ENCODE results near the gene SEC24C. TPM values are rescaled to one million over a fixed set of nuclear protein-coding genes. Genes with fewer than 3 reads are reported as not detected.

SEC24C gene
- total RNA-seq, 4 donors from 2014 or later = 25.3 to 75.9 (median 40.1) TPM

DNA sequence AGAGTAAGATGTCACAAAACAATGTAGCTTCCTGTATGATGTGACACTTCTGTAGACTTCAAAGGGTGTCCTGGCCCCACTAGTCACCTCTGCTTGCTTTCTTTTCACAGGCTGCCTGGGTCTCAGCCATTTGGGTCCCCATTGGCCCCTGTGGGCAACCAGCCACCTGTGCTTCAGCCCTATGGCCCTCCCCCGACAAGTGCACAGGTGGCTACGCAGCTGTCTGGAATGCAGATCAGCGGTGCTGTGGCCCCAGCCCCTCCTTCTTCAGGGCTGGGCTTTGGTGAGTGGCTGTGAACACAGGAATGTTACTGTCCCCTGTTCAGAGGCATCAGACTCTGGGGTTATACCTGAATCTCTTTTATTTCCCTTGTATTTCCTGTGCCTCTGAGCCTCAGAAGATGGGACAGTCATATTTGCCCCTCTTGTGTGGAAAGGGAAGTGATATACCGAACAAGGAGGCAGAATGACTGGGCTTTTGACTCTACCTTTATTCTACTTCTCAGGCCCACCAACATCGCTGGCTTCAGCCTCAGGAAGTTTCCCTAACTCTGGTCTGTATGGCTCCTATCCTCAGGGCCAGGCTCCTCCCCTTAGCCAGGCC, 15.4 kb downstream of the SEC24C start:
- TF ChIP-seq, protein P1, sequence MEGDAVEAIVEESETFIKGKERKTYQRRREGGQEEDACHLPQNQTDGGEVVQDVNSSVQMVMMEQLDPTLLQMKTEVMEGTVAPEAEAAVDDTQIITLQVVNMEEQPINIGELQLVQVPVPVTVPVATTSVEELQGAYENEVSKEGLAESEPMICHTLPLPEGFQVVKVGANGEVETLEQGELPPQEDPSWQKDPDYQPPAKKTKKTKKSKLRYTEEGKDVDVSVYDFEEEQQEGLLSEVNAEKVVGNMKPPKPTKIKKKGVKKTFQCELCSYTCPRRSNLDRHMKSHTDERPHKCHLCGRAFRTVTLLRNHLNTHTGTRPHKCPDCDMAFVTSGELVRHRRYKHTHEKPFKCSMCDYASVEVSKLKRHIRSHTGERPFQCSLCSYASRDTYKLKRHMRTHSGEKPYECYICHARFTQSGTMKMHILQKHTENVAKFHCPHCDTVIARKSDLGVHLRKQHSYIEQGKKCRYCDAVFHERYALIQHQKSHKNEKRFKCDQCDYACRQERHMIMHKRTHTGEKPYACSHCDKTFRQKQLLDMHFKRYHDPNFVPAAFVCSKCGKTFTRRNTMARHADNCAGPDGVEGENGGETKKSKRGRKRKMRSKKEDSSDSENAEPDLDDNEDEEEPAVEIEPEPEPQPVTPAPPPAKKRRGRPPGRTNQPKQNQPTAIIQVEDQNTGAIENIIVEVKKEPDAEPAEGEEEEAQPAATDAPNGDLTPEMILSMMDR (IDR thresholded peaks at IDR 0.05) = no peak
- no peak for TF ChIP-seq POLR2A (IDR thresholded peaks at IDR 0.05)
- no peak for DNase-seq
- no peaks in the 10 kb centered on the region for H3K9me3 ChIP-seq
- H3K4me1 ChIP-seq = no peaks in the 10 kb centered on the region
- intact Hi-C loops (cut with DNase I; ENCODE audit: low total_unique reads) = no loop called here
- no peak overlapping the region for H3K27ac ChIP-seq
- H3K36me3 ChIP-seq = no peaks in the 10 kb centered on the region
- H3K4me3 ChIP-seq = no peak overlapping the region
- H3K27me3 ChIP-seq = no peaks in the 10 kb centered on the region

DNA sequence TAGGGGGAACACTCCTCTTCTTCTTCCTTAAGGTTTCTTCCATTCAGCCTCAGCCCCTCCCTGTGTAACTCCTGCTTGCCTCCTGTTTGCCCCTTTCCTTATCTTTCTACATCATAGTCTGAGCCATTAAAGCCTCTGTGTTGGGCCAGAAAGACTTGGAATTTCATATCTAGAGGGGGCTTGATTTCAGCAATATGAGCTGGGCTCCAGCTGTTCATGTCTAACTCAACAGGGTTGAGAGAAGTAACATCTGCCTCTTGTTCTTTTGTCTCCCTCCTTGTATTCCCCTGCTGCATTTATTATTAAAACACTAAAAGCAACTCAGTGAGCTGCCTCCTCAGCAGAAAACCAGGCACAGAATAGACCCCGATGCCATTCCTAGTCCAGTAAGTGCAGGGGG, 17.6 kb downstream of the SEC24C start:
- no peaks in the 10 kb centered on the region for H3K9me3 ChIP-seq
- no peaks in the 10 kb centered on the region for H3K27me3 ChIP-seq
- intact Hi-C loops (cut with DNase I; ENCODE audit: low total_unique reads) = no loop called here
- no peak for DNase-seq
- no peak overlapping the region for H3K4me3 ChIP-seq
- H3K27ac ChIP-seq = no peak overlapping the region
- no peaks in the 10 kb centered on the region for H3K4me1 ChIP-seq
- no peak for TF ChIP-seq POLR2A (IDR thresholded peaks at IDR 0.05)
- H3K36me3 ChIP-seq = no peaks in the 10 kb centered on the region

DNA sequence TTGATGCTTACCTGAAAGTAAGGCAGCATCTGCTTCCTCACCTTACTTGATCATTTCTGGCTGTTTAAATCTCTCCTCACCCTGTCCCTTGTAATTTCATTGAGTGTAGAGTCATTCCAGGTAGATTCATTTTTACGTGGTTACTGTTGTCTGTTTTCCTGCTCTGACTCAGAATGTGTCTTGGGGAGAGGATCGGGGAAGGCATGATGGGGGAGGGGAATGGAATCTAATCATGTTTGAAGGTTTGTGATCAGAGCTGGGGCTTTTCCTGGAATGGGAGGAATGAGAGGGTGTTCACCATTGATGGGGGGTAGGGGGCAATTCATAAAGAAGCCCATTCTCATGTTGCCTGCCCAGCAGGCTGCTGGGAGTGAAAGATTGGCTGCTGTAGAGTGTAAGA, 18.7 kb downstream of the SEC24C start:
- intact Hi-C loops (cut with DNase I; ENCODE audit: low total_unique reads) = no loop called here
- no peaks in the 10 kb centered on the region for H3K27me3 ChIP-seq
- no peak for TF ChIP-seq POLR2A (IDR thresholded peaks at IDR 0.05)
- TF ChIP-seq, protein P1 (IDR thresholded peaks at IDR 0.05) = no peak
- no peaks in the 10 kb centered on the region for H3K36me3 ChIP-seq
- no peak overlapping the region for H3K27ac ChIP-seq
- DNase-seq = no peak
- no peaks in the 10 kb centered on the region for H3K4me1 ChIP-seq
- H3K9me3 ChIP-seq = no peaks in the 10 kb centered on the region
- H3K4me3 ChIP-seq = no peak overlapping the region

DNA sequence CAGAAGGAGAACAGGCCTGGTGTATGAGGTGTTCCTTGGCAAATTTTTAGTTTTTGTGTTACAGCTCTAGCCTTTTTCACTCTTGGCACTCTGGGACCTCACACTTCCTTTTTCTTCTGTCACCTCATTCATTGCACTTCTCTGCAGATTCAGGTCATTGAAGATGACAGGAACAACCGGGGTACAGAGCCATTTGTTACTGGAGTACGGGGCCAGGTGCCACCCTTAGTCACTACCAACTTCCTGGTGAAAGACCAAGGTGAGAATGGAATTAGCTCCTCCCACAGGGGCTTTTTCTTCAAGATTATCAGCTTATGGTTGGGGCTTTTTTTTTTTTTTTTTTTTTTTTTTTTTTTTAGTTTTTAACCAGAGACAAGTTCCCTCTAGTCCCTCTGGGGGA, 19.2 kb downstream of the SEC24C start:
- Histone ChIP-seq H3K27ac (no peak overlapping the region), H3K27me3 (no peaks in the 10 kb centered on the region), H3K9me3 (no peaks in the 10 kb centered on the region), H3K4me1 (no peaks in the 10 kb centered on the region), H3K36me3 (no peaks in the 10 kb centered on the region), H3K4me3 (no peak overlapping the region)
- intact Hi-C loops (cut with DNase I; ENCODE audit: low total_unique reads) = no loop called here
- TF ChIP-seq, protein P1 (IDR thresholded peaks at IDR 0.05) = no peak
- TF ChIP-seq POLR2A (IDR thresholded peaks at IDR 0.05) = no peak
- DNase-seq = no peak

DNA sequence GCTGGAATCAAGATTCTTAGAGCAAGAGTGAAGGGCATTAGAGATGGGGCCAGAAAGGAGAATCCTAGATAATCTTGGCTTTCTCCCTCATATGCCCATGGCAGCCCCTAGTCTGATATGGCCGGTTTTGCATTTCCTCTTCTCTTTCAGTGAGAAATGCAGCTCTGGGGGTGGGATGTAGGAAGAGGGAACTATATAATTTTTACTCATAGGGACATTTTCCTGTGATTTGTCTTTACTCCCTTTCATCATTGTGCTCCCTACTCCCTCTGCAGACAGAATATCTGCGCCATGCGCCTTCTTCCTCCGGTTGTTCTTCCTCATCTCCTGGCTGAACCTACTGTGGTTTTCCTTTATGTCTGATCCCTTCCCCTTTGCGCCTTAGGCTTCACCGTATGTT, 20.9 kb downstream of the SEC24C start:
- intact Hi-C loops (cut with DNase I; ENCODE audit: low total_unique reads) = no loop called here
- no peaks in the 10 kb centered on the region for H3K36me3 ChIP-seq
- DNase-seq = no peak
- no peak overlapping the region for H3K4me3 ChIP-seq
- TF ChIP-seq POLR2A (IDR thresholded peaks at IDR 0.05) = no peak
- TF ChIP-seq, protein P1 (IDR thresholded peaks at IDR 0.05) = no peak
- no peaks in the 10 kb centered on the region for H3K27me3 ChIP-seq
- no peaks in the 10 kb centered on the region for H3K4me1 ChIP-seq
- H3K9me3 ChIP-seq = no peaks in the 10 kb centered on the region
- H3K27ac ChIP-seq = no peak overlapping the region

DNA sequence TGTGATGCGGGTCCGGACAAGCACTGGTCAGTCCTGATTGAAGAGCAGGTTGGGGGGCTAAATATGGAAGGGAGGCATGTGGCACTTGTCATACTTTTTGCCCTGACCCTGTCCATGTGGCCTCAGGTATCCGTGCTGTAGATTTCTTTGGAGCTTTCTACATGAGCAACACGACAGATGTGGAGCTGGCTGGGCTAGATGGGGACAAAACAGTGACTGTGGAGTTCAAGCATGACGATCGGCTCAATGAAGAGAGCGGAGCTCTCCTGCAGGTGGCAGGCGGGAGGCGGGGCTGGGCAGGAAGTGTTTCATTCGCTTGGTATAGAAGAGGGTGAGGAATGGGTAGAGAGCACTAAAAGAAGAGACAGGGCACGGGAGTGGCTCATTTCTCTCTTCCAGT, 24.7 kb downstream of the SEC24C start:
- no peak for TF ChIP-seq POLR2A (IDR thresholded peaks at IDR 0.05)
- TF ChIP-seq, protein P1 (IDR thresholded peaks at IDR 0.05) = no peak
- no peaks in the 10 kb centered on the region for H3K27me3 ChIP-seq
- H3K27ac ChIP-seq = no peak overlapping the region
- no peaks in the 10 kb centered on the region for H3K36me3 ChIP-seq
- DNase-seq = no peak
- no peak overlapping the region for H3K4me3 ChIP-seq
- peaks cover 0 to 12% of the 10 kb centered on the region in 2 donors for H3K4me1 ChIP-seq
- no peaks in the 10 kb centered on the region for H3K9me3 ChIP-seq
- intact Hi-C loops (cut with DNase I; ENCODE audit: low total_unique reads) = no loop called here

Data from uterus (tissue), 4 donors.